Activated CD8-positive, alpha-beta memory T cell treated with anti-CD3 and anti-CD28 coated beads, Interleukin-2, amount 10 ng/mL, durations not matched to agents 7 days and 5 days (primary cell): ENCODE measurements around the gene ESM1. TPM values are rescaled to one million over a fixed set of nuclear protein-coding genes. Genes with fewer than 3 reads are reported as not detected.
A peak's percentile ranks its signal among the peaks of the same experiment; 100 is the strongest.
"Not testable (repeated sequence)": the region's sequence is repeated elsewhere in the genome, so short reads cannot be mapped to it uniquely, and the experiment has no call there.

Source experiments
- ATAC-seq: fragments of 150-1000 bp; cut with Tn5 transposase; one replicate; pipeline ENCODE4 v1.10.0; 2021; ENCODE audit warnings: moderate library complexity
- CTCF ChIA-PET: fragments of 350-600 bp; sonication (Branson Sonifier 250); formaldehyde crosslinking; loops from one replicate; lab custom pipeline; 2021; ENCODE audit warnings: antibody characterized with exemption; lab: Charles Lee
- DNase-seq: peaks from one replicate; pipeline ENCODE4 v3.0.0-alpha.2; 2020
- H3K27ac Mint-ChIP-seq: one replicate; pipeline ENCODE4 v1.8.0; 2021; ENCODE audit warnings: mild to moderate bottlenecking, mixed read lengths
- H3K27me3 Mint-ChIP-seq: one replicate; pipeline ENCODE4 v1.8.0; 2021; ENCODE audit warnings: mixed read lengths
- H3K36me3 Mint-ChIP-seq: one replicate; pipeline ENCODE4 v1.8.0; 2021; ENCODE audit warnings: mild to moderate bottlenecking, mixed read lengths
- H3K4me1 Mint-ChIP-seq: one replicate; pipeline ENCODE4 v1.8.0; 2021; ENCODE audit warnings: mixed read lengths
- H3K4me3 Mint-ChIP-seq: one replicate; pipeline ENCODE4 v1.8.0; 2021; ENCODE audit warnings: mild to moderate bottlenecking, moderate library complexity, mixed read lengths
- H3K9me3 Mint-ChIP-seq: one replicate; pipeline ENCODE4 v1.8.0; 2022; ENCODE audit warnings: low read depth, mixed read lengths
- total RNA-seq, 2 experiments: library from RNA; stranded (reverse); gene quantifications; one replicate each; pipeline ENCODE4 v1.2.3, GENCODE V29; 2021

Gene ESM1
- total RNA-seq, 2 experiments from 2014 or later, result 0.21 to 0.38 TPM

GRCh38 chr5:55002166-55002565 is 16.8 kb upstream of the ESM1 start:
- ATAC-seq, DNase-seq, H3K9me3 Mint-ChIP-seq, CTCF ChIA-PET, H3K27ac Mint-ChIP-seq, H3K27me3 Mint-ChIP-seq, H3K4me3 Mint-ChIP-seq: not testable (repeated sequence)
- Mint-ChIP-seq H3K36me3 (peaks cover 20% of the 10 kb centered on the region), H3K4me1 (peaks cover 23% of the 10 kb centered on the region)

GRCh38 chr5:54997081-54997480 is 11.7 kb upstream of the ESM1 start:
- no peak for DNase-seq
- CTCF ChIA-PET, result no interaction called here
- Mint-ChIP-seq H3K27me3 (no peaks in the 10 kb centered on the region), H3K27ac (no peak overlapping the region), H3K9me3 (peaks cover 3% of the 10 kb centered on the region), H3K36me3 (peaks cover 16% of the 10 kb centered on the region), H3K4me1 (peaks cover 28% of the 10 kb centered on the region), H3K4me3 (no peak overlapping the region)
- no peak for ATAC-seq

GRCh38 chr5:54996466-54996865 is 11.1 kb upstream of the ESM1 start:
- peaks cover 13% of the 10 kb centered on the region for H3K36me3 Mint-ChIP-seq
- no peak overlapping the region for H3K4me3 Mint-ChIP-seq
- CTCF ChIA-PET, result interaction anchor here (1.0 kb wide), 1 partner anchor 13 kb away, joined by 3 read pairs; no protein-coding TSS in a partner anchor
- H3K9me3 Mint-ChIP-seq, result peaks cover 3% of the 10 kb centered on the region
- ATAC-seq, result no peak
- H3K4me1 Mint-ChIP-seq, result peaks cover 25% of the 10 kb centered on the region
- no peak for DNase-seq
- H3K27ac Mint-ChIP-seq, result no peak overlapping the region
- H3K27me3 Mint-ChIP-seq, result no peaks in the 10 kb centered on the region

- CTCF ChIA-PET, result no interaction called here
- Mint-ChIP-seq H3K4me1 (peaks cover 27% of the 10 kb centered on the region), H3K27me3 (peaks cover 3% of the 10 kb centered on the region)
These were observed 9.8 kb upstream of the ESM1 start for GRCh38 chr5:54995168-54995567.

GRCh38 chr5:54994628-54995027 is 9.2 kb upstream of the ESM1 start:
- H3K4me1 Mint-ChIP-seq, result peaks cover 24% of the 10 kb centered on the region
- H3K27ac Mint-ChIP-seq, result no peak overlapping the region
- CTCF ChIA-PET, result interaction anchor here (0.5 to 1.3 kb wide), 2 partner anchors 20 to 88 kb away, joined by 3 read pairs; no protein-coding TSS in a partner anchor
- no peak overlapping the region for H3K4me3 Mint-ChIP-seq
- ATAC-seq, result peak; percentile 39
- no peak for DNase-seq
- peaks cover 3% of the 10 kb centered on the region for H3K27me3 Mint-ChIP-seq
- peaks cover 12% of the 10 kb centered on the region for H3K36me3 Mint-ChIP-seq
- no peaks in the 10 kb centered on the region for H3K9me3 Mint-ChIP-seq

More at GRCh38 chr5:54995168-54995567, 9.8 kb upstream of the ESM1 start:
- Mint-ChIP-seq H3K4me3 (no peak overlapping the region), H3K36me3 (peaks cover 15% of the 10 kb centered on the region), H3K27ac (no peak overlapping the region), H3K9me3 (peaks cover 3% of the 10 kb centered on the region)
- DNase-seq (no peak), ATAC-seq (no peak)

GRCh38 chr5:54993318-54993717 is 7.9 kb upstream of the ESM1 start:
- ATAC-seq (no peak), DNase-seq (no peak)
- Mint-ChIP-seq H3K4me1 (peaks cover 32% of the 10 kb centered on the region), H3K27me3 (peaks cover 3% of the 10 kb centered on the region), H3K36me3 (peaks cover 7% of the 10 kb centered on the region), H3K4me3 (no peak overlapping the region), H3K9me3 (no peaks in the 10 kb centered on the region), H3K27ac (no peak overlapping the region)
- CTCF ChIA-PET, result interaction anchor here (1.1 to 1.3 kb wide), 3 partner anchors 28 to 88 kb away, joined by 3 read pairs; no protein-coding TSS in a partner anchor

GRCh38 chr5:54991416-54991815 is 6.0 kb upstream of the ESM1 start:
- no peak for DNase-seq
- peaks cover 7% of the 10 kb centered on the region for H3K36me3 Mint-ChIP-seq
- H3K27me3 Mint-ChIP-seq, result peaks cover 3% of the 10 kb centered on the region
- ATAC-seq, result no peak
- CTCF ChIA-PET, result no interaction called here
- no peak overlapping the region for H3K27ac Mint-ChIP-seq
- H3K9me3 Mint-ChIP-seq, result no peaks in the 10 kb centered on the region
- H3K4me3 Mint-ChIP-seq, result no peak overlapping the region
- peaks cover 44% of the 10 kb centered on the region for H3K4me1 Mint-ChIP-seq

- H3K4me1 Mint-ChIP-seq, result peaks cover 44% of the 10 kb centered on the region
- CTCF ChIA-PET, result interaction anchor here (1.6 to 2.2 kb wide), 2 partner anchors 46 to 155 kb away, joined by 3 to 7 read pairs; no protein-coding TSS in a partner anchor
- H3K27me3 Mint-ChIP-seq, result peaks cover 3% of the 10 kb centered on the region
- H3K9me3 Mint-ChIP-seq, result no peaks in the 10 kb centered on the region
- H3K4me3 Mint-ChIP-seq, result no peak overlapping the region
- no peak for DNase-seq
- no peak for ATAC-seq
- H3K36me3 Mint-ChIP-seq, result peaks cover 7% of the 10 kb centered on the region
- H3K27ac Mint-ChIP-seq, result no peak overlapping the region
These were observed 5.5 kb upstream of the ESM1 start for GRCh38 chr5:54990841-54991258.

GRCh38 chr5:54988817-54989216 is 3.4 kb upstream of the ESM1 start:
- DNase-seq (no peak), ATAC-seq (peak; percentile 63)
- Mint-ChIP-seq H3K27ac (peak overlapping the region; percentile 27), H3K27me3 (peaks cover 14% of the 10 kb centered on the region), H3K36me3 (peaks cover 7% of the 10 kb centered on the region), H3K4me3 (no peak overlapping the region), H3K9me3 (no peaks in the 10 kb centered on the region), H3K4me1 (peaks cover 48% of the 10 kb centered on the region)
- CTCF ChIA-PET, result interaction anchor here (0.8 to 2.2 kb wide), 7 partner anchors 11 to 171 kb away, joined by 3 to 7 read pairs (median 5); partner anchors contain the start of genes GPX8 and GZMA

- DNase-seq, result no peak
- Mint-ChIP-seq H3K36me3 (peaks cover 5% of the 10 kb centered on the region), H3K4me3 (no peak overlapping the region), H3K9me3 (no peaks in the 10 kb centered on the region), H3K27ac (no peak overlapping the region), H3K4me1 (peaks cover 50% of the 10 kb centered on the region), H3K27me3 (peaks cover 14% of the 10 kb centered on the region)
- CTCF ChIA-PET, result interaction anchor here (0.8 to 2.2 kb wide), 7 partner anchors 9 to 172 kb away, joined by 3 to 7 read pairs (median 4); partner anchors contain the start of genes GPX8 and GZMA
- no peak for ATAC-seq
These were observed 2.8 kb upstream of the ESM1 start for GRCh38 chr5:54988218-54988617.

- peaks cover 1% of the 10 kb centered on the region for H3K36me3 Mint-ChIP-seq
- H3K4me3 Mint-ChIP-seq, result no peak overlapping the region
- DNase-seq, result no peak
- peaks cover 13% of the 10 kb centered on the region for H3K27me3 Mint-ChIP-seq
- peaks cover 47% of the 10 kb centered on the region for H3K4me1 Mint-ChIP-seq
- ATAC-seq, result no peak
- no peak overlapping the region for H3K27ac Mint-ChIP-seq
- CTCF ChIA-PET, result interaction anchor here (1.0 to 1.1 kb wide), 2 partner anchors 24 to 27 kb away, joined by 3 read pairs; no protein-coding TSS in a partner anchor
- no peaks in the 10 kb centered on the region for H3K9me3 Mint-ChIP-seq
These were observed 869 bp upstream of the ESM1 start for GRCh38 chr5:54986269-54986654.

GRCh38 chr5:54981928-54982327 is 3.5 kb downstream of the ESM1 start:
- Mint-ChIP-seq H3K27me3 (peaks cover 14% of the 10 kb centered on the region), H3K36me3 (peaks cover 3% of the 10 kb centered on the region), H3K9me3 (no peaks in the 10 kb centered on the region), H3K4me3 (no peak overlapping the region), H3K4me1 (peaks cover 23% of the 10 kb centered on the region), H3K27ac (no peak overlapping the region)
- DNase-seq (no peak), ATAC-seq (no peak)
- CTCF ChIA-PET, result interaction anchor here (0.8 to 1.9 kb wide), 4 partner anchors 12 to 164 kb away, joined by 3 to 10 read pairs (median 5); no protein-coding TSS in a partner anchor

GRCh38 chr5:54975701-54976100 is 9.7 kb downstream of the ESM1 start:
- Mint-ChIP-seq H3K4me3 (no peak overlapping the region), H3K9me3 (no peaks in the 10 kb centered on the region), H3K27me3 (peaks cover 5% of the 10 kb centered on the region), H3K36me3 (peaks cover 6% of the 10 kb centered on the region), H3K4me1 (peaks cover 7% of the 10 kb centered on the region), H3K27ac (peak overlapping the region; percentile 46)
- DNase-seq (no peak), ATAC-seq (no peak)
- CTCF ChIA-PET, result interaction anchor here (0.8 to 1.8 kb wide), 4 partner anchors 9 to 32 kb away, joined by 3 to 5 read pairs (median 3); no protein-coding TSS in a partner anchor
